ENCODE results near the gene COA1. TPM values are rescaled to one million over a fixed set of nuclear protein-coding genes. Genes with fewer than 3 reads are reported as not detected.

The COA1 gene
- total and polyA plus RNA-seq, 9 of the 15 experiments (the other 6 are each of a cell fraction or from before 2014, with no cell fraction given) = 98.9 to 463 (median 181) TPM

- H3K4me2 ChIP-seq (ENCODE audit: insufficient read depth, low read length) = no peak overlapping the region
- DNase-seq (ENCODE audit: extremely low read depth in 1 of 4, low spot score in 3 of 4) (no peak), FAIRE-seq (no peak), ATAC-seq (no peak; the same call in 2 of the 3 replicates)
- H4K20me1 ChIP-seq (replicated peaks; ENCODE audit: control insufficient read depth, insufficient read depth, low read length) = no peaks in the 10 kb centered on the region; the same call in 1 of the 2 replicates
- ChIA-PET POLR2A (interaction anchor here (0.8 kb wide), 1 partner anchor 9 kb away, joined by 3 read pairs; no protein-coding TSS in a partner anchor), CTCF (ENCODE audit: low intra/inter-chr PET ratio) (no interaction called here)
- intact Hi-C loops (cut with micrococcal nuclease) = no loop called here
- TF ChIP-seq THRA (IDR thresholded peaks at IDR 0.05) = no peak
- TF ChIP-seq ZNF140 (CRISPR knock-in tag; IDR thresholded peaks at IDR 0.05) = no peak
- TF ChIP-seq ZSCAN32 (CRISPR knock-in tag; IDR thresholded peaks at IDR 0.05) = no peak
- no peak for TF ChIP-seq SMAD2 (IDR thresholded peaks at IDR 0.05; ENCODE audit: low read depth, low read length)
- no peak for TF ChIP-seq JUN (IDR thresholded peaks at IDR 0.05; ENCODE audit: borderline replicate concordance, low read depth, low read length)
- no peak for TF ChIP-seq JUN (CRISPR knock-in tag; IDR thresholded peaks at IDR 0.05; ENCODE audit: borderline replicate concordance)
- TF ChIP-seq EHMT2 (IDR thresholded peaks at IDR 0.05) = no peak
- TF ChIP-seq KLF1 (tag; IDR thresholded peaks at IDR 0.05) = no peak
- TF ChIP-seq, protein P1, sequence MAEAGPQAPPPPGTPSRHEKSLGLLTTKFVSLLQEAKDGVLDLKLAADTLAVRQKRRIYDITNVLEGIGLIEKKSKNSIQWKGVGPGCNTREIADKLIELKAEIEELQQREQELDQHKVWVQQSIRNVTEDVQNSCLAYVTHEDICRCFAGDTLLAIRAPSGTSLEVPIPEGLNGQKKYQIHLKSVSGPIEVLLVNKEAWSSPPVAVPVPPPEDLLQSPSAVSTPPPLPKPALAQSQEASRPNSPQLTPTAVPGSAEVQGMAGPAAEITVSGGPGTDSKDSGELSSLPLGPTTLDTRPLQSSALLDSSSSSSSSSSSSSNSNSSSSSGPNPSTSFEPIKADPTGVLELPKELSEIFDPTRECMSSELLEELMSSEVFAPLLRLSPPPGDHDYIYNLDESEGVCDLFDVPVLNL (CRISPR knock-in tag; IDR thresholded peaks at IDR 0.05; ENCODE audit: low read depth) = no peak
- no peak for TF ChIP-seq MYBL2 (IDR thresholded peaks at IDR 0.05; ENCODE audit: low read depth)
- no peak for TF ChIP-seq MYBL2 (CRISPR knock-in tag; IDR thresholded peaks at IDR 0.05; ENCODE audit: borderline replicate concordance)
- no peak for TF ChIP-seq ZNF589 (CRISPR knock-in tag; IDR thresholded peaks at IDR 0.05; ENCODE audit: low read depth)
- no peak for TF ChIP-seq ZNF586 (CRISPR knock-in tag; conservative IDR thresholded peaks at IDR 0.05)
- TF ChIP-seq ZNF175 (CRISPR knock-in tag; IDR thresholded peaks at IDR 0.05; ENCODE audit: low read depth) = no peak
- TF ChIP-seq MAFK (IDR thresholded peaks at IDR 0.05; ENCODE audit: low read length) = no peak
- TF ChIP-seq TARDBP (IDR thresholded peaks at IDR 0.05) = no peak
- no peak for TF ChIP-seq MLLT1 (IDR thresholded peaks at IDR 0.05)
- no peak for TF ChIP-seq ILF3 (IDR thresholded peaks at IDR 0.05; ENCODE audit: borderline replicate concordance)
- H3K79me2 ChIP-seq (ENCODE audit: control insufficient read depth, insufficient read depth, low read length) = peaks cover 36% of the 10 kb centered on the region
- no peak overlapping the region for H3K9ac ChIP-seq (ENCODE audit: insufficient read depth in 1 of 2, low read depth in 2 of 2, low read length in 2 of 2)
- peaks cover 8% of the 10 kb centered on the region; the same call in 1 of the 3 replicates for H3K36me3 ChIP-seq (ENCODE audit: control insufficient read depth, insufficient read depth, low read length)
- WGBS (ENCODE audit: insufficient coverage, low coverage, missing lambda C conversion rate) = 63% methylated on average over 2 of the region's 2 CpGs
- no peak overlapping the region for H3K4me3 ChIP-seq
- in situ Hi-C loops (cut with MboI) = no loop called here
- no peak overlapping the region for H3K27ac ChIP-seq (ENCODE audit: extremely low read depth, low read depth, low read length)
- no TSS peak for BruUV-seq (replicated peaks)
- no peaks in the 10 kb centered on the region for H3K4me1 ChIP-seq (replicated peaks in 1 of 2; ENCODE audit: control insufficient read depth in 2 of 2, insufficient read depth in 2 of 2, low read length in 2 of 2)
- H3K9me3 ChIP-seq (replicated peaks; ENCODE audit: control insufficient read depth, insufficient read depth, low read depth, low read length) = no peaks in the 10 kb centered on the region
- H2AFZ ChIP-seq (ENCODE audit: low read depth, low read length) = no peak overlapping the region
- H3K27me3 ChIP-seq (ENCODE audit: control insufficient read depth in 2 of 2, insufficient read depth in 2 of 2, low read length in 2 of 2) = no peaks in the 10 kb centered on the region
- no peaks in the 10 kb centered on the region for H3K9me1 ChIP-seq (ENCODE audit: control insufficient read depth, insufficient read depth, low read length)
These were observed 135.3 kb downstream of the COA1 start for GRCh38 chr7:43594020-43594419.
